Skeletal muscle cell (primary cell): ENCODE results near the gene EXT2.

Experiments
- DNase-seq: peaks from one replicate; pipeline ENCODE4 v3.0.0-alpha.2; 2010; ENCODE audit warnings: low read depth
- H3K4me3 ChIP-seq: 2 replicates; pipeline ENCODE4 v1.5.1; 2011; ENCODE audit warnings: low read depth, mild to moderate bottlenecking, control low read depth, low read length, moderate library complexity

The EXT2 gene

DNA sequence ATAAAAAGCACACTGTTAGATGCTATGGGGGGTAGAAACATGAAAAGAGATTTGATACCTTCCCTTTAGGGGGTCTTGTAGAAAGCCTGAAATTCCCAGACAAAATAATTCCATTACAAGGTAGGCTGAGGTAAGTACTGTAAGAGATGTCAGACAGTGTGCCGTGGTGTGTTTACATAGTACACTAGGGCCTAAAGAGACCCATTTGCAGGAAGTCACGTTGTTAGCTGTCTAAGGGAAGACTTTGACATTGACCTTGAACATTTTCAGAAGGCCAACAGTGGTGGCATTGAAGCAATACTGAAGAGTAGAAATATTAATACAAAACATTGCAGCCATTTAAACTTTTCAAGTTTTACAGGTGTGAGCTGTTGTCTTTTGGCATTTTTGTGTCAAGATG, 30.8 kb downstream of the EXT2 start:
- DNase-seq, result no peak
- no peak overlapping the region for H3K4me3 ChIP-seq

- H3K4me3 ChIP-seq, result no peak overlapping the region
- DNase-seq, result no peak
These were observed 31.7 kb downstream of the EXT2 start for GRCh38 chr11:44127130-44127529.

DNA sequence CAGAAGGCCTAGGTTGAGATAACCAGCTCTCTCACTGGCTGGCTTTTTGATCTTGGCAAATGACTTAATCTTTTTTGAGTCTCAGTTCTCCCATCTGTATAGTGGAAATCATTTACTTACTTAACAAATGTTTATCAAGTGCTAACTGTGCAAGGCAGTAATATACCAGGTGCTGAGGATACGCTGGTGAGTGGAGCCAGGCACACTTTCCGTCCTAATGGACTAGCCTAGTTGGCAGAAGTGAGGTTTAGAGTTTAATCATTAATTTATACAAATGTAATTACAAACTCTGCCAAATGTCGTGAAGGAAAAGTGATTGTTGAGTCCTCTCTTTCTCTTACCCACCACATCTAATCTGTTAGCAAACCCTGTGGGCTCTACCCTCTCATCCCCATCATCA, 33.3 kb downstream of the EXT2 start:
- H3K4me3 ChIP-seq, result no peak overlapping the region
- no peak for DNase-seq

- no peak overlapping the region for H3K4me3 ChIP-seq
- DNase-seq, result no peak
These were observed 35.3 kb downstream of the EXT2 start for GRCh38 chr11:44130751-44131150.

DNA sequence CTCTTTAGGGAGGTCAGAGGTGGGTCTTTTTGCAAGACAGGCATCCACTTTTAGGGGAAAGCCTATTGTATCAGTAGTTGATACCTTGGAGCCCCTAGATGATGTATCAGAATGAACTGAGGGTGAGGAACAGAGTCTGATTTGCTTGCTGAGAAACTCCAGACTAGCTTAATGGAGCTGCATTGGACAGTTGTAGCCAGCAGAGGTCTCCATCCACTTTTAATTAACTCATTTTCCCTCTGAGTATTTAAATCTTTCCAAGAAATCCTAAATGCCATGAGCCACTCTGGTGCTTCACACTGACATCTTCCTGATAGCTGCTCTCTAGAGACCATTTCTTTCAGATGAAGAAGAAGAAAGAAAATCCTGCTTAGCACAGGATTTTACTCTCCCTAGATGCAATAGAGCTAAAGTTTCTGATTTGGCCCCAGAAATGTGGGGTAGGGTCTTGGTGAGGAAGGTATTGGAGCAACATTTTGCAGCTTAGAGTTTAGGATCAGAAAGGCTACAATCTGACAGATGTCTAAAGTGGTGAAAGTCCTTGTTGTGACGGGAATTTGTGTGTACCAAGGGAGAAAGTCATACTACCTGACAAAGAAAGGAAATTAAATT, 38.0 kb downstream of the EXT2 start:
- no peak overlapping the region for H3K4me3 ChIP-seq
- peak; percentile 16 for DNase-seq

GRCh38 chr11:44134625-44135024, 39.1 kb downstream of the EXT2 start:
- DNase-seq, result no peak
- H3K4me3 ChIP-seq, result no peak overlapping the region

GRCh38 chr11:44136176-44136945, 40.9 kb downstream of the EXT2 start:
- no peak for DNase-seq
- H3K4me3 ChIP-seq, result no peak overlapping the region

GRCh38 chr11:44137057-44137456, 41.6 kb downstream of the EXT2 start:
- no peak for DNase-seq
- no peak overlapping the region for H3K4me3 ChIP-seq

GRCh38 chr11:44138286-44138685, 42.8 kb downstream of the EXT2 start:
- no peak overlapping the region for H3K4me3 ChIP-seq

DNA sequence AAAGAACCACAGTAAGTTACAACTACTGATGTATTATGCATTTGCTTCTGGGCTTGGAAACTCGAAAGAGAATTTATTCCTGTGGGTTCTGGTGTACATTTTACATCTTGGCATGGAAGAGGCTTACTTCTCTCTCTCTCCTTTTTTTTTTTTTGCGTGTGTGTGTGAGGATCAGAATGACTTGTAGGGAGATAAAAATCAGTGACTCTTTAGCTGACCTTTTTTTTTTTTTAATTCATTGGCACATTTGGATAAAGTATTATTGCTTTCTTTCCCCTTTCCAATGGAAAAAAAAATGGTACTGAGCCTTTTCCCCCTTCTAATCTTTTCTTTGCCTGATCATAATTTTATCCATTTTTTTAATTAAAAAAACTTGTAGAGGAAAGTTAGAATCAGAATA, 43.5 kb downstream of the EXT2 start:
- DNase-seq, result no peak
- no peak overlapping the region for H3K4me3 ChIP-seq

More at GRCh38 chr11:44138286-44138685, 42.8 kb downstream of the EXT2 start:
- no peak for DNase-seq

- no peak for DNase-seq
- H3K4me3 ChIP-seq, result no peak overlapping the region
These were observed 44.3 kb downstream of the EXT2 start for GRCh38 chr11:44139565-44140330.

DNA sequence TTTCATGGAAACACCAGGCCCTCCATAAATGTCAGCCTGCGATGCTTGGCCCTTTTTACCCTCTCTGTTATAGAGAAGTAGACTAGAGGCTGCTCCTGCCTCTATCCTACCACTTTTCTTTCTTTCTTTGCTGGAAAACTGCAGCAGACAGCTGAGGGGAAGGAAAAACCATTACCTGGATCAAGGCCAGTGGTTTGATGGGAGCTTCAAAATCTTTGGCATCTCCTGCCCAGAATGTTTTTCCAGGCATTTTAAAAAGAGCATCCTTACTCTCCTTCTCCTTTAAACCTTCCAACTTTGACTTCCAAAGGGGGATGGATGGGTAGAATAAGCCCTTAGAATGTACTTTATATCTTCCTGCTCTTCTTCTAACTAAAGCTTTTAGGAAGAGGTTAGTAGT, 44.9 kb downstream of the EXT2 start:
- H3K4me3 ChIP-seq, result no peak overlapping the region
- DNase-seq, result no peak

GRCh38 chr11:44140805-44141204, 45.3 kb downstream of the EXT2 start:
- DNase-seq, result no peak
- H3K4me3 ChIP-seq, result no peak overlapping the region

DNA sequence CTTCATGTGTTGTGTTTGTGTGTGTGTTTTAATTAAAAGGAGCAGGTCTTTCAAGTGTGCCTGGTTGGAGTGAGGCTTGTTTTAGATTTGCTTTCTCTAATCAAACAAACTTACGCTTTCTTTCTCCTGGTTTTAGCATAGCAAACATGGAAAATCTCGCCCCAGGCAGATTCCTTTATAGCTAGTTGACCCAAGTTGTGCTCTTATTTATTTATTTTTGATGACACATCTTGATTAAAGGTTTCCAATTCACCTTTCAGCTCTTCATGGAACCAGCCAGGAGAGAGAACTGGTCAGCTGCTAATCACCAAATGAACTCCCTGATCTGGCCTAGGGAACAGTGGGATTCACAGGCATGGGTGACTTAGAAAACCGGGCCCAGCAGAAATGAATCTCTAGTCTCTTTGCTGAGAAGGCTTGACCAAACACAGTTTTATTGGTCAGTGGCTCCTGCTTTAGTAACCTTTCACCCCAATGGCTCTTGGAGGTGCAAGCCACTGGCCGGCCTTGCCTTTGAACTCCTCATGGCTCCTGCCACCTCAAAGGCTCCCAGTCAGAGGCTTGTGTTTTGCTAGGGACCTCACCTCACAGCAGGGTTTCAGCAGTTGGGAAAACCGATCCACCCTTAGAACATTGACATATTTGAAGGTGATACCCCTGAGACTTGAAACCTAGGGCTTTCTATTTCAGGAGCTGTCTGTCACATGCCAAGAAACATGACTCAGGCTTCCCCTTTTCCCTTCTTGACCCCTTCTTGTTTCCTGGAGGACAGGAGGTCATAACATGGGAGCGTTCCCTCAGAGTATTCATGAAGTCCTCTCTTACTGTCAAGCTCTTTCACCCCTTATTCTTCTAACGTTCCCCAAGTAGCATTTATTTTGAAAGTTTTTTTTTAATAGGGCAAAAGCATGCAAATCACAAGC, 48.8 kb downstream of the EXT2 start:
- no peak for DNase-seq

DNA sequence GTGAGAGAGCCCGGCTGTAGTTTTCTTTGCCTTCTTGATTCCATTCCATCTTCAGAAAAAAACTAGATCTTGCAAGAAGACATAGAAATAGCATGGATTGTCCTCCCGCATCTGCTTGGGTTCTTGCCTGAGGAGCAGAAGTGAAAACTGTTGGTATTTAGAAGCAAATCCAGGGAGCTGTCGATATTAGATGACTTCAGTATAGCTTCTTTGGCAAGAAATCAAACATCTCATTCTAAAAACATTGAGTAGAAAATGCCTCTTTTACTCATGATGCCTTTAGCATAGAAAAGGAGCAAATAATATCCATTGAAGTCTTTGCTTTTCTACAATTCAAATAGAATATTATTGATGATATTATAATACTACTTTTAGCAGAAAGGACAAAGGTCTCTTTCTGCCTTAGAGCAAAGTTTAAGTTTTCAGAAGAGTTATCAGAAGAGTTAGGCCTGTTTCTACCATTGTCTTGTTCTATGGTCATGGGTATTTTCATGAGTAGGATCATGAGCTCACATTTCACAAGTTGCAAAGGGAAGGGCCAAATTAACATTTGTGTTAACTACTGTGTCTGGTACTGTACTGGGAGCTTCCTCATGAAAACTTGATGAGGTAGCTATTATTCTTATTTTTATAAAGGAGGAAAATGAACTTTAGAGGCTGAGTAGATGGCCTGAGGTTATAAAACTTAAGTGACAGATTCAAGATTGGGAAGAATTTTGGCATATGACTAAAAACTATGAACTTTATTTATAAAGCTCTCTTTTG, 49.7 kb downstream of the EXT2 start:
- no peak for DNase-seq

More for the DNA sequence above, 48.8 kb downstream of the EXT2 start:
- no peak overlapping the region for H3K4me3 ChIP-seq

GRCh38 chr11:44146931-44147330, 51.5 kb downstream of the EXT2 start:
- no peak for DNase-seq
- no peak overlapping the region for H3K4me3 ChIP-seq

More for the DNA sequence above, 49.7 kb downstream of the EXT2 start:
- H3K4me3 ChIP-seq, result no peak overlapping the region

DNA sequence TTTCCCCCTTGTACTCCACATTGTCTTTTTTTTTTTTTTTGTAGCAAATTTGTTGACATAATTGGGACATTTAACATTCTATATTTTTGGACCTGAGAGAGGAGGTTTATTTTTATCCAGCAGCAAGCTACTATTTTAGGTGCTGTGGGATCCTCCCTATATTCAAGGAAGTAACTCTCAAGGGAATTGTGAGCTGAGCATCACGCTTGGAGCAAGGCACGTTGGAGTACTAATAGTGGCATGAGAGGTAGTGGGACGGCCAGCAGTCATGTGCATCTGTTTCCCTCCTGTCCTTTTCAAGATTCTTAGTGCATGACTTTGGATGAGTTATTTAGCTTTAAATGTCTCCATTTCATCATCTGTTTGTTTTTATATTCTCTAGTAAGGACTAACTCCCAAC, 52.3 kb downstream of the EXT2 start:
- no peak overlapping the region for H3K4me3 ChIP-seq
- no peak for DNase-seq

DNA sequence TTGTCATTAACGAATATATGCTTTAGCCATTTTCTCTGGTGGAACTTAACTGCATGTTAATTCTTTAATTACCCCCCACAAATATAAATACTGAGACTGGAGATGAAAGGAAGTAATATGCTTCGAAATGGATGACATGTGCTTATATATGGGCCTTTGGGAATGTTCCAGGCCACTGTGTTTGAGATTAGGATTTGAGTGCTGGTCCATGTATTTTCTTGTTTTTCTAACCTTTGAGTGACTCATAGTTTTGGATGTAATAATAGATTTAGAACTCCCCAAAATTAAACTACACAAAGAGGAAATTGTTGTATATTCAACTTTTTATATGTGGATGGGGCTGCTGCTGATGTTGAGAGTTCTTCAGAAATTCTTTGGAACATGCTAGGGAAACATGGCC, 54.2 kb downstream of the EXT2 start:
- no peak overlapping the region for H3K4me3 ChIP-seq
- DNase-seq, result no peak

DNA sequence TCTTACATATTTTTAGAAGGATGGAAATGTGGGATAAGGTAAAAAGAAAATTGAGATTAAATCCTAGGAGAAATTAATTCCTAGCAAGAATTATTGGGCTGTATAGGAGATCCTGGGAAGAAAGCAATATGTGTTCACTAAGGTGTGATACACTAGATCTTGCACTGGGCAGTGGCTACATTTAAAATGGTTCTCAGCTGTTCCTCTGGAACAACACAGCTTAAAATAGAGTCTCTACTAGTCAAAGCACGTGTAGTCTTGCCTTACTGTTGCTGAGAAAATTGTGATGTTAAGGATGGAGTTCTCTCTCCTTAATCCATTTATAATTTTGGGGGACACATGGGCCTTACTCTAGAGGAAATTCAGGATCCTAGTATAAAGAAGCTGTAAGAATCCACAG, 54.9 kb downstream of the EXT2 start:
- no peak overlapping the region for H3K4me3 ChIP-seq
- DNase-seq, result no peak
